Kidney (tissue), 14 donors: Measurements from ENCODE around the gene CHMP1A. TPM values are rescaled to one million over a fixed set of nuclear protein-coding genes. Genes with fewer than 3 reads are reported as not detected.

ENCODE experiments used
- DNase-seq, 5 donors: peaks; one replicate each; pipeline ENCODE4 v3.0.0-alpha.2; 2013 to 2020
- FAIRE-seq: peaks from 2 replicates; lab custom pipeline; 2012; peaks lifted over from hg19 to GRCh38; lab: Jason Lieb, UNC
- H3K27ac ChIP-seq, 2 donors: one replicate each; pipeline ENCODE4 v1.7.0; 2013; ENCODE audit warnings: low read depth in 2 of 2, low read length in 2 of 2, inconsistent platforms in 1 of 2
- H3K27me3 ChIP-seq: one replicate; pipeline ENCODE4 v1.7.1; 2013; ENCODE audit warnings: low read length, inconsistent platforms; ENCODE audit not compliant: control insufficient read depth, insufficient read depth
- H3K36me3 ChIP-seq, 3 donors: one replicate each; pipeline versions ENCODE4 v1.7.0 to v1.7.1; 2013; ENCODE audit warnings: low read length in 3 of 3, control low read depth in 1 of 3, inconsistent platforms in 1 of 3; ENCODE audit not compliant: insufficient read depth in 3 of 3, control insufficient read depth in 2 of 3
- H3K4me1 ChIP-seq, 3 donors: one replicate each; pipeline versions ENCODE4 v1.7.0 to v1.7.1; 2013; ENCODE audit warnings: low read length in 3 of 3, inconsistent platforms in 1 of 3, low read depth in 1 of 3; ENCODE audit not compliant: control insufficient read depth in 2 of 3, insufficient read depth in 2 of 3
- H3K4me3 ChIP-seq, 3 donors: one replicate each; pipeline versions ENCODE4 v1.7.0 to v1.8.1; 2013; ENCODE audit warnings: low read length in 3 of 3, control low read depth in 1 of 3, inconsistent platforms in 1 of 3
- H3K9ac ChIP-seq, 3 donors: one replicate each; pipeline versions ENCODE4 v1.7.0 to v1.7.1; 2013; ENCODE audit warnings: low read length in 3 of 3, control low read depth in 1 of 3, inconsistent platforms in 1 of 3
- H3K9me3 ChIP-seq, 3 donors: one replicate each; pipeline versions ENCODE4 v1.7.0 to v1.7.1; 2013; ENCODE audit warnings: low read length in 3 of 3, control low read depth in 1 of 3, inconsistent platforms in 1 of 3; ENCODE audit not compliant: control insufficient read depth in 2 of 3, insufficient read depth in 1 of 3
- intact Hi-C: fragments of 100-400 bp; cut with DNase I; formaldehyde crosslinking; loops from one replicate; pipeline ENCODE4 v1.11.1; 2022
- polyA plus RNA-seq: library from polyadenylated mRNA; stranded (reverse); fragments of 350-450 nt; fragmentation: Illumina TruSeq; extraction: RNeasy Lipid Tissue Mini Kit (QIAGEN cat#74804); gene quantifications from one replicate; pipeline ENCODE4 v1.2.3, GENCODE V29; 2014; ENCODE audit warnings: low read depth, low replicate concordance; ENCODE audit not compliant: insufficient read depth
- total RNA-seq: library from RNA; stranded (reverse); fragmentation: NEBNext Ultra II Directional; extraction: Animal tissue kit (Norgen Biotek cat#: 25700); gene quantifications from one replicate; pipeline ENCODE4 v1.2.1, GENCODE V29; 2021
- TF ChIP-seq, protein P1 (sequence below): IDR thresholded peaks from 3 replicates; pipeline ENCODE4 v1.5.1; 2012; ENCODE audit warnings: mild to moderate bottlenecking, moderate library complexity, borderline replicate concordance; ENCODE audit not compliant: insufficient read depth; ENCODE audit errors: extremely low read depth
- donor health status: control.
- donor health status: control.
- donor health status: control.
- donor health status: control.
- donor health status: control.
- donor health status: DM: yes; HTN: yes; CAD: no.
- donor health status: Normal renal cell carcinoma (clear cell type).

The CHMP1A gene
- total and polyA plus RNA-seq, 2 donors from 2014 or later: 71.3 to 96.1 TPM

DNA sequence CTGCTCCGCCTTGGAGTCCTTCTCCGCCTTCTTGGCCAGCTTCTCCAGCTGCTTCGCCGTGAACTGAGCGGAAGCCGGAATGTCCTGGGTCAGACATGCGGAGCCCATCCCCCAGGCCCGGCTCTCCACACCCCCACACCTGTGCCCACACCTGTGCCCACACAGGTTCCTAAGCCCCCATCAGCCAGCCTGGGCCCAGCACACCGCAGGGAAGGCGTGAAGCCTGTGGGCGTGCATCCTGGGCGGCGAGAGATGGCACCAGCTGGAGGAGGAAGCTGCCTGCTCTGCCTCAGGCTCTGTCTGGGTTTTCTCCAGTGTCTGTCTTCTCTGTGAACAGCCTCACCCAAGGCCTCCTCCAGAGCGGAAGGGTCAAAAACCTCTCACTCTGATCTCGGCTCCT lies 5.9 kb downstream of the CHMP1A start:
- Histone ChIP-seq H3K36me3 (peaks cover 2 to 7% (median 3%) of the 10 kb centered on the region in 3 donors), H3K4me3 (no peak overlapping the region), H3K9me3 (no peaks in the 10 kb centered on the region), H3K9ac (no peak overlapping the region), H3K27me3 (no peaks in the 10 kb centered on the region), H3K27ac (no peak overlapping the region), H3K4me1 (peaks cover 0 to 4% (median 0%) of the 10 kb centered on the region in 3 donors)
- DNase-seq (no peak), FAIRE-seq (no peak)
- TF ChIP-seq, protein P1, sequence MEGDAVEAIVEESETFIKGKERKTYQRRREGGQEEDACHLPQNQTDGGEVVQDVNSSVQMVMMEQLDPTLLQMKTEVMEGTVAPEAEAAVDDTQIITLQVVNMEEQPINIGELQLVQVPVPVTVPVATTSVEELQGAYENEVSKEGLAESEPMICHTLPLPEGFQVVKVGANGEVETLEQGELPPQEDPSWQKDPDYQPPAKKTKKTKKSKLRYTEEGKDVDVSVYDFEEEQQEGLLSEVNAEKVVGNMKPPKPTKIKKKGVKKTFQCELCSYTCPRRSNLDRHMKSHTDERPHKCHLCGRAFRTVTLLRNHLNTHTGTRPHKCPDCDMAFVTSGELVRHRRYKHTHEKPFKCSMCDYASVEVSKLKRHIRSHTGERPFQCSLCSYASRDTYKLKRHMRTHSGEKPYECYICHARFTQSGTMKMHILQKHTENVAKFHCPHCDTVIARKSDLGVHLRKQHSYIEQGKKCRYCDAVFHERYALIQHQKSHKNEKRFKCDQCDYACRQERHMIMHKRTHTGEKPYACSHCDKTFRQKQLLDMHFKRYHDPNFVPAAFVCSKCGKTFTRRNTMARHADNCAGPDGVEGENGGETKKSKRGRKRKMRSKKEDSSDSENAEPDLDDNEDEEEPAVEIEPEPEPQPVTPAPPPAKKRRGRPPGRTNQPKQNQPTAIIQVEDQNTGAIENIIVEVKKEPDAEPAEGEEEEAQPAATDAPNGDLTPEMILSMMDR: no peak
- intact Hi-C loops: no loop called here

DNA sequence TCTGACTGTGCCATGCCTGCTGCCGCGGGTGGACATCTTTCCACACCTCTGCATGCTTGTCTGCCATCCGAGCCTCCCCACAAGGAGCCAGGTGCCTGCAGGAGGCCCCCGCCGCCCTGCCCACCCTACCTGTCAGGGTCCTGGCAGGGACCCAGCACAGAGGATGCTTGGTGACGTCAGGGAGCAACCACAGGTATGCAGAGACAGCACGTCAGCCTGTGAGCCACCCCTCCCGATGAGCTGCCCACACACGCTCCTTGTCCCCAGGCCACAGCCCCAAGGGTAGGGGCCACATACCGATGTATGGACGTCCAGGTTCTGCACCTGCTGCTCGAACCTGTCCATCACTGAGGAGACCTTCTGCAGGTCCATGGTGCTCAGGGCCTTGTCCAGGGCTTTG lies 10.6 kb downstream of the CHMP1A start:
- Histone ChIP-seq H3K4me1 (no peaks in the 10 kb centered on the region), H3K27ac (no peak overlapping the region), H3K9me3 (no peaks in the 10 kb centered on the region), H3K9ac (no peak overlapping the region), H3K36me3 (peaks cover 2 to 14% (median 12%) of the 10 kb centered on the region in 3 donors), H3K4me3 (no peak overlapping the region), H3K27me3 (no peaks in the 10 kb centered on the region)
- no peak for DNase-seq
- TF ChIP-seq, protein P1: no peak
- intact Hi-C loops: loop anchor here (10.0 kb wide), 1 partner anchor 72 kb away; the partner anchor contains the start of gene CPNE7
- FAIRE-seq: no peak

DNA sequence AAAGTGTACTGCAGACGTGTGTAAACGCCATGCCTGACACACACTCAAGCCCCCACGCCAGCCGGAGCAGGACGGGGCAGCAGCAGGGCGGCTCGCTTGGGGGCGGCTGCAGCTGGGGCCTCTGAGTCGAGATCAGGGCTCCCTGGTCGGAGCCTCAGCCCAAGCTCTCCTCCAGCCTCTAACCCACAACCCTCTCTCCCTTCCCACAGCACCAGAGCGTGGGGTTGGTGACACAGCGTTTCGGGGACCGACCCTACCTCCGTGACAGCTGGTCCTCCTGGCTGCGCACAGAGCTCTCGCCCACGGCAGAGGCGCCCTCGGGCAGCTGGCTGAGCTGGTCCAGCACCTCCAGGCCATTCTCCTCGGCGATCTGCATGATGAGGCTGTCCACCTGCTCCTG lies 11.2 kb downstream of the CHMP1A start:
- peaks cover 2 to 12% (median 12%) of the 10 kb centered on the region in 3 donors for H3K36me3 ChIP-seq
- no peak overlapping the region for H3K27ac ChIP-seq
- H3K4me1 ChIP-seq: no peaks in the 10 kb centered on the region
- no peak overlapping the region for H3K9ac ChIP-seq
- TF ChIP-seq, protein P1: no peak
- intact Hi-C loops: loop anchor here (10.0 kb wide), 1 partner anchor 71 kb away; the partner anchor contains the start of gene CPNE7
- H3K9me3 ChIP-seq: no peaks in the 10 kb centered on the region
- DNase-seq (no peak), FAIRE-seq (no peak)
- H3K27me3 ChIP-seq: no peaks in the 10 kb centered on the region
- H3K4me3 ChIP-seq: no peak overlapping the region

GRCh38 chr16:89645122-89645521 lies 12.4 kb downstream of the CHMP1A start:
- Histone ChIP-seq H3K9ac (no peak overlapping the region), H3K27me3 (no peaks in the 10 kb centered on the region), H3K36me3 (peaks cover 2 to 12% (median 9%) of the 10 kb centered on the region in 3 donors), H3K4me1 (peaks cover 0 to 4% (median 0%) of the 10 kb centered on the region in 3 donors), H3K4me3 (no peak overlapping the region), H3K27ac (no peak overlapping the region), H3K9me3 (no peaks in the 10 kb centered on the region)
- FAIRE-seq (no peak), DNase-seq (no peak)
- intact Hi-C loops: loop anchor here (10.0 kb wide), 1 partner anchor 70 kb away; the partner anchor contains the start of gene CPNE7
- TF ChIP-seq, protein P1: no peak
